CMK (cell line): Measurements from ENCODE around the gene OR4S1.
"Not testable (repeated sequence)": the region's sequence is repeated elsewhere in the genome, so short reads cannot be mapped to it uniquely, and the experiment has no call there.

Experiments
- DNase-seq: peaks from one replicate; pipeline ENCODE4 v3.0.0-alpha.2; 2010; ENCODE audit warnings: low read depth

Gene OR4S1

GRCh38 chr11:48305923-48306322 lies at the start of gene OR4S1:
Gene OR4S1, plus strand, starts transcription at chr11:48306223. Its CDS starts 0 bp downstream, at chr11:48306223.
- no peak for DNase-seq

GRCh38 chr11:48261600-48261999 lies 44.4 kb upstream of the OR4S1 start:
- DNase-seq, result no peak

GRCh38 chr11:48263423-48263911 lies 42.6 kb upstream of the OR4S1 start, which contains the start of gene OR4X1:
Gene OR4X1, plus strand, starts transcription at chr11:48263861. Its CDS starts 0 bp downstream, at chr11:48263861.
- DNase-seq, result no peak

- DNase-seq, result no peak
These were observed 35.4 kb upstream of the OR4S1 start for GRCh38 chr11:48270621-48271020.

- DNase-seq, result no peak
These were observed 33.4 kb upstream of the OR4S1 start for GRCh38 chr11:48272606-48273005.

GRCh38 chr11:48307760-48308386 lies 1.9 kb downstream of the OR4S1 start:
- peak; percentile 15 for DNase-seq

GRCh38 chr11:48313590-48313989 lies 7.6 kb downstream of the OR4S1 start:
- DNase-seq, result not testable (repeated sequence)

GRCh38 chr11:48319813-48320212 lies 13.8 kb downstream of the OR4S1 start:
- not testable (repeated sequence) for DNase-seq

- DNase-seq, result not testable (repeated sequence)
These were observed 18.6 kb downstream of the OR4S1 start, which contains the start of gene OR4C3 for GRCh38 chr11:48324620-48325019. Gene OR4C3, plus strand, starts transcription at chr11:48324920. Its CDS starts 102 bp downstream, at chr11:48325022.

GRCh38 chr11:48341466-48341865 lies 35.4 kb downstream of the OR4S1 start:
- DNase-seq, result no peak

GRCh38 chr11:48342505-48342904 lies 36.5 kb downstream of the OR4S1 start:
- DNase-seq, result not testable (repeated sequence)

GRCh38 chr11:48346286-48346685 lies 40.3 kb downstream of the OR4S1 start:
- DNase-seq, result not testable (repeated sequence)

GRCh38 chr11:48354013-48354412 lies 48.0 kb downstream of the OR4S1 start:
- DNase-seq, result no peak

GRCh38 chr11:48354677-48355076 lies 48.7 kb downstream of the OR4S1 start:
- DNase-seq, result no peak
